Liver (tissue), 9 donors: ENCODE results near the gene IFNA16. TPM values are rescaled to one million over a fixed set of nuclear protein-coding genes. Genes with fewer than 3 reads are reported as not detected.

Source experiments
- DNase-seq: peaks from one replicate; pipeline ENCODE4 v3.0.0-alpha.2; 2017; ENCODE audit warnings: low spot score
- H3K27ac ChIP-seq, 2 donors: one replicate each; pipeline ENCODE4 v1.7.0; 2013; ENCODE audit warnings: inconsistent platforms in 2 of 2, low read length in 2 of 2, control low read depth in 1 of 2, low read depth in 1 of 2, mild to moderate bottlenecking in 1 of 2
- H3K27me3 ChIP-seq, 4 donors: one replicate each; pipeline versions ENCODE4 v1.6.1 to v1.7.0; 2013; ENCODE audit warnings: low read length in 3 of 4, inconsistent platforms in 1 of 4, mild to moderate bottlenecking in 1 of 4, moderate library complexity in 1 of 4; ENCODE audit not compliant: control insufficient read depth in 4 of 4, insufficient read depth in 4 of 4
- H3K36me3 ChIP-seq, 4 donors: one replicate each; pipeline versions ENCODE4 v1.6.1 to v1.7.0; 2013; ENCODE audit warnings: low read length in 3 of 4, mild to moderate bottlenecking in 3 of 4, low read depth in 1 of 4, moderate library complexity in 1 of 4; ENCODE audit not compliant: control insufficient read depth in 4 of 4, insufficient read depth in 3 of 4
- H3K4me1 ChIP-seq, 4 donors: one replicate each; pipeline versions ENCODE4 v1.6.1 to v1.7.0; 2013; ENCODE audit warnings: low read length in 3 of 4, mild to moderate bottlenecking in 3 of 4, moderate library complexity in 1 of 4; ENCODE audit not compliant: control insufficient read depth in 4 of 4, insufficient read depth in 4 of 4
- H3K4me3 ChIP-seq, 3 donors: one replicate each; pipeline versions ENCODE4 v1.6.1 to v1.7.0; 2013; ENCODE audit warnings: low read length in 3 of 3, control low read depth in 1 of 3, low read depth in 1 of 3, mild to moderate bottlenecking in 1 of 3
- H3K9ac ChIP-seq, 2 donors: one replicate each; pipeline ENCODE4 v1.7.0; 2013; ENCODE audit warnings: low read length in 2 of 2, mild to moderate bottlenecking in 2 of 2, moderate library complexity in 2 of 2, control low read depth in 1 of 2, low read depth in 1 of 2
- H3K9me3 ChIP-seq, 4 donors: one replicate each; pipeline versions ENCODE4 v1.6.1 to v1.7.0; 2013; ENCODE audit warnings: low read length in 3 of 4; ENCODE audit not compliant: control insufficient read depth in 4 of 4
- EGR1 ChIP-seq, 2 donors: IDR thresholded peaks; 2 replicates each; pipeline ENCODE4 v1.6.1; 2016 to 2018; ENCODE audit warnings: antibody characterized with exemption in 2 of 2, low read depth in 2 of 2
- FOXA1 ChIP-seq: IDR thresholded peaks from 2 replicates; pipeline ENCODE4 v1.6.1; 2016; ENCODE audit warnings: antibody characterized with exemption
- FOXA2 ChIP-seq: IDR thresholded peaks from 2 replicates; pipeline ENCODE4 v1.6.1; 2016; ENCODE audit warnings: antibody characterized with exemption
- GABPA ChIP-seq, 2 donors: IDR thresholded peaks in 1 of 2; conservative IDR thresholded peaks in 1 of 2; 2 replicates each; pipeline ENCODE4 v1.6.1; 2016; ENCODE audit warnings: antibody characterized with exemption in 2 of 2, mild to moderate bottlenecking in 1 of 2, moderate library complexity in 1 of 2
- HNF4A ChIP-seq, 2 donors: conservative IDR thresholded peaks; 2 replicates each; pipeline ENCODE4 v1.6.1; 2016; ENCODE audit warnings: antibody characterized with exemption in 2 of 2, mild to moderate bottlenecking in 2 of 2
- HNF4G ChIP-seq: IDR thresholded peaks from 2 replicates; pipeline ENCODE4 v1.6.1; 2016; ENCODE audit warnings: antibody characterized with exemption
- JUND ChIP-seq, 2 donors: IDR thresholded peaks; 2 replicates each; pipeline ENCODE4 v1.6.1; 2016; ENCODE audit warnings: antibody characterized with exemption in 2 of 2
- NR2F2 ChIP-seq: IDR thresholded peaks from 2 replicates; pipeline ENCODE4 v1.6.1; 2016; ENCODE audit warnings: antibody characterized with exemption
- RAD21 ChIP-seq, 2 donors: IDR thresholded peaks; 2 replicates each; pipeline ENCODE4 v1.6.1; 2016; ENCODE audit warnings: antibody characterized with exemption in 2 of 2, mild to moderate bottlenecking in 2 of 2
- RXRA ChIP-seq, 2 donors: IDR thresholded peaks; 2 replicates each; pipeline ENCODE4 v1.6.1; 2017 to 2018; ENCODE audit warnings: antibody characterized with exemption in 2 of 2, mild to moderate bottlenecking in 1 of 2
- SP1 ChIP-seq: IDR thresholded peaks from 2 replicates; pipeline ENCODE4 v1.6.1; 2018; ENCODE audit warnings: antibody characterized with exemption, mild to moderate bottlenecking
- TAF1 ChIP-seq: conservative IDR thresholded peaks from 2 replicates; pipeline ENCODE4 v1.6.1; 2016; ENCODE audit warnings: antibody characterized with exemption, mild to moderate bottlenecking
- YY1 ChIP-seq: IDR thresholded peaks from 2 replicates; pipeline ENCODE4 v1.6.1; 2016; ENCODE audit warnings: antibody characterized with exemption, mild to moderate bottlenecking
- WGBS: extraction: QIAGEN DNeasy Blood & Tissue Kit; methylation state at CpG from one replicate; pipeline ENCODE4 v1.1.7; 2013; 5-methylcytosine and 5-hydroxymethylcytosine counted together
- polyA plus RNA-seq, 2 donors: library from polyadenylated mRNA; stranded (reverse) in 1 of 2; unstranded in 1 of 2; fragments of 200-250 nt in 1 of 2; fragments of >200 nt in 1 of 2; fragmentation: Nextera tagmentation in 1 of 2; extraction: Ambion mirVana in 1 of 2; gene quantifications; one replicate each; pipeline versions ENCODE4 v1.2.1 to v1.2.3, GENCODE V29; 2013 to 2015
- total RNA-seq, 2 donors: library from RNA; depleted of rRNA; stranded (reverse); fragments of >200 nt; gene quantifications; one replicate each; pipeline ENCODE4 v1.2.3, GENCODE V29; 2014
- TF ChIP-seq, protein P1 (sequence below): IDR thresholded peaks from 2 replicates; pipeline ENCODE4 v1.6.1; 2016; ENCODE audit warnings: antibody characterized with exemption
- TF ChIP-seq, protein P2 (sequence below): IDR thresholded peaks from 2 replicates; pipeline ENCODE4 v1.6.1; 2016; ENCODE audit warnings: antibody characterized with exemption
- TF ChIP-seq, protein P3 (sequence below): IDR thresholded peaks from 2 replicates; pipeline ENCODE4 v1.6.1; 2016; ENCODE audit warnings: antibody characterized with exemption, mild to moderate bottlenecking
- TF ChIP-seq, protein P4 (sequence below): fragments of 150-350 bp; IDR thresholded peaks from 2 replicates; pipeline ENCODE4 v1.5.1; 2017; ENCODE audit warnings: improper control_type of control experiment, low read depth, low read length; ENCODE audit not compliant: missing input control
- TF ChIP-seq, protein P5 (sequence below): IDR thresholded peaks from 2 replicates; pipeline ENCODE4 v1.6.1; 2016; ENCODE audit warnings: antibody characterized with exemption
- donor health status: healthy.
- donor health status: healthy.
- donor health status: healthy.
- donor health status: healthy.
- donor health status: healthy.

The IFNA16 gene
- total and polyA plus RNA-seq, 4 donors = not detected

DNA sequence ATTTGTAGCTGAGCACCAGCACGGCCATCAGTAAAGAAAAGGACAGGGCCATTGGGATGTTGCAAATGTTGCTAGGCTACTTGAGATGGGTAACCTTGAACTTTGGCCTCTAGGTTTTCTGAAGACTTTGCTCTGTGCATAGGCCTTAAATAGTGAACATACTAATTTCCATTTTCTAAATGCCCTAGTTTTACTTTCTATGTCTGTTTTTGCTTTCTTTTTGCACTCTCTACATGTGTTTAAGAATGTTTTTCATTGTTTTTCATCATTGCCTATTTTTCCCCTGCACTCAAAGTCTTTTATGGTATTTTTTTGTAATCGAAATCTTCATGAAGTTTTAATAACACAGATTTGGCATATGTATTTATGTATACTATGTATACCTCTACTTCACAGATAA lies 11.0 kb upstream of the IFNA16 start, which contains the start of gene IFNA17:
TSS of gene IFNA17 (minus strand) at position 101 of the 400 bp plus-strand sequence. CDS start at position 52, 49 bp downstream.
- no peaks in the 10 kb centered on the region for H3K4me1 ChIP-seq
- TF ChIP-seq JUND (IDR thresholded peaks at IDR 0.05) (no peak), RAD21 (IDR thresholded peaks at IDR 0.05) (no peak), HNF4A (conservative IDR thresholded peaks at IDR 0.05) (no peak), FOXA1 (no peak), FOXA2 (no peak), YY1 (no peak), HNF4G (no peak), EGR1 (IDR thresholded peaks at IDR 0.05; ENCODE audit: low read depth in 2 of 2) (no peak), NR2F2 (no peak), RXRA (IDR thresholded peaks at IDR 0.05) (no peak), SP1 (no peak), TAF1 (no peak), GABPA (IDR thresholded peaks at IDR 0.05 in 1 of 2, conservative IDR thresholded peaks at IDR 0.05 in 1 of 2) (no peak)
- TF ChIP-seq, protein P1, sequence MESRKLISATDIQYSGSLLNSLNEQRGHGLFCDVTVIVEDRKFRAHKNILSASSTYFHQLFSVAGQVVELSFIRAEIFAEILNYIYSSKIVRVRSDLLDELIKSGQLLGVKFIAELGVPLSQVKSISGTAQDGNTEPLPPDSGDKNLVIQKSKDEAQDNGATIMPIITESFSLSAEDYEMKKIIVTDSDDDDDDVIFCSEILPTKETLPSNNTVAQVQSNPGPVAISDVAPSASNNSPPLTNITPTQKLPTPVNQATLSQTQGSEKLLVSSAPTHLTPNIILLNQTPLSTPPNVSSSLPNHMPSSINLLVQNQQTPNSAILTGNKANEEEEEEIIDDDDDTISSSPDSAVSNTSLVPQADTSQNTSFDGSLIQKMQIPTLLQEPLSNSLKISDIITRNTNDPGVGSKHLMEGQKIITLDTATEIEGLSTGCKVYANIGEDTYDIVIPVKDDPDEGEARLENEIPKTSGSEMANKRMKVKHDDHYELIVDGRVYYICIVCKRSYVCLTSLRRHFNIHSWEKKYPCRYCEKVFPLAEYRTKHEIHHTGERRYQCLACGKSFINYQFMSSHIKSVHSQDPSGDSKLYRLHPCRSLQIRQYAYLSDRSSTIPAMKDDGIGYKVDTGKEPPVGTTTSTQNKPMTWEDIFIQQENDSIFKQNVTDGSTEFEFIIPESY = no peak
- TF ChIP-seq, protein P2, sequence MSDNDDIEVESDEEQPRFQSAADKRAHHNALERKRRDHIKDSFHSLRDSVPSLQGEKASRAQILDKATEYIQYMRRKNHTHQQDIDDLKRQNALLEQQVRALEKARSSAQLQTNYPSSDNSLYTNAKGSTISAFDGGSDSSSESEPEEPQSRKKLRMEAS = no peak
- TF ChIP-seq, protein P3, sequence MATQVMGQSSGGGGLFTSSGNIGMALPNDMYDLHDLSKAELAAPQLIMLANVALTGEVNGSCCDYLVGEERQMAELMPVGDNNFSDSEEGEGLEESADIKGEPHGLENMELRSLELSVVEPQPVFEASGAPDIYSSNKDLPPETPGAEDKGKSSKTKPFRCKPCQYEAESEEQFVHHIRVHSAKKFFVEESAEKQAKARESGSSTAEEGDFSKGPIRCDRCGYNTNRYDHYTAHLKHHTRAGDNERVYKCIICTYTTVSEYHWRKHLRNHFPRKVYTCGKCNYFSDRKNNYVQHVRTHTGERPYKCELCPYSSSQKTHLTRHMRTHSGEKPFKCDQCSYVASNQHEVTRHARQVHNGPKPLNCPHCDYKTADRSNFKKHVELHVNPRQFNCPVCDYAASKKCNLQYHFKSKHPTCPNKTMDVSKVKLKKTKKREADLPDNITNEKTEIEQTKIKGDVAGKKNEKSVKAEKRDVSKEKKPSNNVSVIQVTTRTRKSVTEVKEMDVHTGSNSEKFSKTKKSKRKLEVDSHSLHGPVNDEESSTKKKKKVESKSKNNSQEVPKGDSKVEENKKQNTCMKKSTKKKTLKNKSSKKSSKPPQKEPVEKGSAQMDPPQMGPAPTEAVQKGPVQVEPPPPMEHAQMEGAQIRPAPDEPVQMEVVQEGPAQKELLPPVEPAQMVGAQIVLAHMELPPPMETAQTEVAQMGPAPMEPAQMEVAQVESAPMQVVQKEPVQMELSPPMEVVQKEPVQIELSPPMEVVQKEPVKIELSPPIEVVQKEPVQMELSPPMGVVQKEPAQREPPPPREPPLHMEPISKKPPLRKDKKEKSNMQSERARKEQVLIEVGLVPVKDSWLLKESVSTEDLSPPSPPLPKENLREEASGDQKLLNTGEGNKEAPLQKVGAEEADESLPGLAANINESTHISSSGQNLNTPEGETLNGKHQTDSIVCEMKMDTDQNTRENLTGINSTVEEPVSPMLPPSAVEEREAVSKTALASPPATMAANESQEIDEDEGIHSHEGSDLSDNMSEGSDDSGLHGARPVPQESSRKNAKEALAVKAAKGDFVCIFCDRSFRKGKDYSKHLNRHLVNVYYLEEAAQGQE = no peak
- TF ChIP-seq, protein P4, sequence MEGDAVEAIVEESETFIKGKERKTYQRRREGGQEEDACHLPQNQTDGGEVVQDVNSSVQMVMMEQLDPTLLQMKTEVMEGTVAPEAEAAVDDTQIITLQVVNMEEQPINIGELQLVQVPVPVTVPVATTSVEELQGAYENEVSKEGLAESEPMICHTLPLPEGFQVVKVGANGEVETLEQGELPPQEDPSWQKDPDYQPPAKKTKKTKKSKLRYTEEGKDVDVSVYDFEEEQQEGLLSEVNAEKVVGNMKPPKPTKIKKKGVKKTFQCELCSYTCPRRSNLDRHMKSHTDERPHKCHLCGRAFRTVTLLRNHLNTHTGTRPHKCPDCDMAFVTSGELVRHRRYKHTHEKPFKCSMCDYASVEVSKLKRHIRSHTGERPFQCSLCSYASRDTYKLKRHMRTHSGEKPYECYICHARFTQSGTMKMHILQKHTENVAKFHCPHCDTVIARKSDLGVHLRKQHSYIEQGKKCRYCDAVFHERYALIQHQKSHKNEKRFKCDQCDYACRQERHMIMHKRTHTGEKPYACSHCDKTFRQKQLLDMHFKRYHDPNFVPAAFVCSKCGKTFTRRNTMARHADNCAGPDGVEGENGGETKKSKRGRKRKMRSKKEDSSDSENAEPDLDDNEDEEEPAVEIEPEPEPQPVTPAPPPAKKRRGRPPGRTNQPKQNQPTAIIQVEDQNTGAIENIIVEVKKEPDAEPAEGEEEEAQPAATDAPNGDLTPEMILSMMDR = no peak
- TF ChIP-seq, protein P5, sequence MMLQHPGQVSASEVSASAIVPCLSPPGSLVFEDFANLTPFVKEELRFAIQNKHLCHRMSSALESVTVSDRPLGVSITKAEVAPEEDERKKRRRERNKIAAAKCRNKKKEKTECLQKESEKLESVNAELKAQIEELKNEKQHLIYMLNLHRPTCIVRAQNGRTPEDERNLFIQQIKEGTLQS = no peak
- DNase-seq = no peak
- H3K27ac ChIP-seq = no peak within 1 kb of the TSS
- H3K9me3 ChIP-seq = no peaks in the 10 kb centered on the region
- H3K4me3 ChIP-seq = no peak within 1 kb of the TSS
- H3K9ac ChIP-seq = no peak within 1 kb of the TSS
- 85% methylated on average over 2 of the region's 2 CpGs for WGBS
- H3K36me3 ChIP-seq = no peaks in the 10 kb centered on the region
- peaks cover 0 to 2% (median 0%) of the 10 kb centered on the region in 4 donors for H3K27me3 ChIP-seq
